Measurements from ENCODE around the gene FBLN2.

- TF ChIP-seq CEBPB (IDR thresholded peaks at IDR 0.05) (no peak), EP300 (IDR thresholded peaks at IDR 0.05; ENCODE audit: borderline replicate concordance) (no peak), TAF1 (IDR thresholded peaks at IDR 0.05; ENCODE audit: low read depth) (no peak)
Observed at GRCh38 chr3:13642597-13642996, 93.7 kb downstream of the FBLN2 start.
